Memory B cell (primary cell): Measurements from ENCODE around the gene PSMB8.

Experiments used
- ATAC-seq: fragments of 150-1000 bp; cut with Tn5 transposase; 2 replicates; pipeline ENCODE4 v1.10.0; 2021; ENCODE audit warnings: low read depth, mild to moderate bottlenecking, moderate library complexity
- DNase-seq, 2 donors: peaks; one replicate each; pipeline ENCODE4 v3.0.0; 2022; ENCODE audit warnings: low spot score in 2 of 2
- H3K27ac Mint-ChIP-seq: one replicate; pipeline ENCODE4 v1.8.0; 2022; ENCODE audit warnings: mild to moderate bottlenecking, moderate library complexity, mixed read lengths
- H3K27me3 Mint-ChIP-seq: one replicate; pipeline ENCODE4 v1.8.0; 2022; ENCODE audit warnings: mixed read lengths
- H3K36me3 Mint-ChIP-seq: one replicate; pipeline ENCODE4 v1.8.0; 2022; ENCODE audit warnings: mild to moderate bottlenecking, mixed read lengths
- H3K4me1 Mint-ChIP-seq: one replicate; pipeline ENCODE4 v1.8.0; 2022; ENCODE audit warnings: mixed read lengths
- H3K4me3 Mint-ChIP-seq: one replicate; pipeline ENCODE4 v1.8.0; 2022; ENCODE audit warnings: mild to moderate bottlenecking, moderate library complexity, mixed read lengths
- H3K9me3 Mint-ChIP-seq: one replicate; pipeline ENCODE4 v1.8.0; 2022; ENCODE audit warnings: mixed read lengths

Gene PSMB8

GRCh38 chr6:32852018-32852843, 8.4 kb upstream of the PSMB8 start:
- peak overlapping the region; percentile 100 for H3K4me3 Mint-ChIP-seq
- H3K4me1 Mint-ChIP-seq = peaks cover 56% of the 10 kb centered on the region
- H3K27ac Mint-ChIP-seq = peak overlapping the region; percentile 100
- DNase-seq (no peak), ATAC-seq (no peak)
- H3K27me3 Mint-ChIP-seq = no peaks in the 10 kb centered on the region
- no peaks in the 10 kb centered on the region for H3K9me3 Mint-ChIP-seq
- peaks cover 53% of the 10 kb centered on the region for H3K36me3 Mint-ChIP-seq

DNA sequence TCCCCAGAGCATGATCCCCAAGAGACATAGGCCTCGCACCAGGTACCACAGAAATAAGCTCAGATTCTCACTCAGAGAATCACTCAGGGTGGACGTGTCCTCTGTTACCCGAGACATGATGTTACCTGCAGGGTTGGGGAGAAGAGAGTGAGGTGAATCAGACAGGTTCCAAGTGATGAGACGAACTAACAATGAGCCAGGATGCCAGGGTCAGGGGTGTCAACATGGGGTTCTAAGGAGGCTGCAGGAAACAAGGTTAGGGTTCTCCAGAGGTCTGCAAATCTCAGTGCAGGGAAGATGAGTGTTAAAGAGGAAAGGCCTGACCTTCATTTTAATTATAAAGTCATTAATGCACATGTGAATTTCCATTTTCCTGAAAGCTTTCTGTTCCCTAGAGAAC, 7.2 kb upstream of the PSMB8 start:
- Mint-ChIP-seq H3K27ac (peak overlapping the region; percentile 37), H3K9me3 (no peaks in the 10 kb centered on the region)
- no peak for ATAC-seq

GRCh38 chr6:32849126-32849525, 5.3 kb upstream of the PSMB8 start:
- H3K36me3 Mint-ChIP-seq = peaks cover 59% of the 10 kb centered on the region
- H3K27me3 Mint-ChIP-seq = no peaks in the 10 kb centered on the region
- H3K9me3 Mint-ChIP-seq = no peaks in the 10 kb centered on the region
- no peak for DNase-seq
- ATAC-seq = no peak
- peaks cover 51% of the 10 kb centered on the region for H3K4me1 Mint-ChIP-seq
- H3K27ac Mint-ChIP-seq = peak overlapping the region; percentile 9
- peak overlapping the region; percentile 12 for H3K4me3 Mint-ChIP-seq

More for the DNA sequence above, 7.2 kb upstream of the PSMB8 start:
- Mint-ChIP-seq H3K27me3 (no peaks in the 10 kb centered on the region), H3K4me1 (peaks cover 60% of the 10 kb centered on the region), H3K4me3 (peak overlapping the region; percentile 65), H3K36me3 (peaks cover 56% of the 10 kb centered on the region)
- no peak for DNase-seq

DNA sequence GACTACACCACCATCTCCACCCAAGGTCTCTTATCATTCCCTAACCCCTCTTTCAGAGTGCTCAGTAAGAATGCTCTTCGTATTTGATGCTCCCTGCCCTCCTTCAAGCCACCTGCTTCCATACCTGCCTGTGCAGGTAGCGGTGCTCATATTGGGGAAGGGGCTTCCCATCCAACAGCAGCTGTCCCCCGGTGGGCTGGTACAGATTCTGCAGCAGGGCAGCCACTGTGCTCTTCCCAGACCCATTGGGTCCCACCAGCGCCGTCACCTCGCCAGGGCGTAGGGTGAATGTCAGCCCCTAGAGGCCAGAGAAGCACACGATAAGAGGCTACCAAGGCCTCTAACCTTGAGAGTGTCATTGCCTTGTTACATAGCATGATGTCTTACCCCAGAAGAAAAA, 3.9 kb upstream of the PSMB8 start:
- peaks cover 54% of the 10 kb centered on the region for H3K4me1 Mint-ChIP-seq
- no peaks in the 10 kb centered on the region for H3K27me3 Mint-ChIP-seq
- H3K27ac Mint-ChIP-seq = peak overlapping the region; percentile 22
- DNase-seq (no peak), ATAC-seq (no peak)
- H3K4me3 Mint-ChIP-seq = peak overlapping the region; percentile 24
- H3K9me3 Mint-ChIP-seq = no peaks in the 10 kb centered on the region
- peaks cover 62% of the 10 kb centered on the region for H3K36me3 Mint-ChIP-seq

- Mint-ChIP-seq H3K27ac (peak overlapping the region; percentile 22), H3K9me3 (no peaks in the 10 kb centered on the region), H3K4me1 (peaks cover 56% of the 10 kb centered on the region), H3K4me3 (peak overlapping the region; percentile 24), H3K36me3 (peaks cover 66% of the 10 kb centered on the region), H3K27me3 (no peaks in the 10 kb centered on the region)
- no peak for ATAC-seq
- no peak for DNase-seq
These were observed 3.2 kb upstream of the PSMB8 start for GRCh38 chr6:32847004-32847403.

- ATAC-seq (no peak), DNase-seq (peak in 1 of 2 donors; percentile 31)
- Mint-ChIP-seq H3K36me3 (peaks cover 68% of the 10 kb centered on the region), H3K27me3 (no peaks in the 10 kb centered on the region), H3K4me1 (peaks cover 57% of the 10 kb centered on the region), H3K27ac (peak overlapping the region; percentile 99), H3K9me3 (no peaks in the 10 kb centered on the region), H3K4me3 (peak overlapping the region; percentile 93)
These were observed 1.6 kb upstream of the PSMB8 start for GRCh38 chr6:32845384-32845884.

DNA sequence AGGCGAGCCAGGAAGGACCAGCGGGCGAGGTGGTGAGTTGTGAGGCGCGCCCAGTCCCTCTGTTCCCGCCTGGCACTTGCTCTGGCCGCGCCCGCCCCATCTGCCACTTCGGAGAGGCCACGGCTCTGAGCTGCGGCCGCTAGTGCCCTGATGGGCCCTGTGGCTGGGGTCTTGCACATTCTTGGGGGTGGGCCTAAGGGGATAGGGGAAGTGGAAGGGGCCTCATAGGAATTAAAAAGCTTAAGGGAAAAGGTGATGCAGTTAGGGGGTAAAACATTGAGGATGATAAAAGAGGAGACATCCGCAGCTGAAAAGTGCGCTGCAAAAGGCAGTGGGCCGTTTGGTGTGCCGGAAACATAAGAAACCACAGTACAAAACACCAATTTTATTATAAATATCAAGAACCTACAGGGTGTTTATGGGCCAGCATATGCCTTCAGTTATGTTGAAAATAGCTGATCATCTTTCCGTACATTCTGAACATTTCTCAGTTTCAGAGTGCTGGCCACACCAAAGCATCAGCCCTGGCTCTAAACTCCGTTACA, 1.1 kb upstream of the PSMB8 start:
- Mint-ChIP-seq H3K9me3 (no peaks in the 10 kb centered on the region), H3K4me1 (peaks cover 57% of the 10 kb centered on the region), H3K36me3 (peaks cover 69% of the 10 kb centered on the region), H3K27ac (peak overlapping the region; percentile 99), H3K4me3 (peak overlapping the region; percentile 93), H3K27me3 (no peaks in the 10 kb centered on the region)
- DNase-seq = no peak
- ATAC-seq = no peak

DNA sequence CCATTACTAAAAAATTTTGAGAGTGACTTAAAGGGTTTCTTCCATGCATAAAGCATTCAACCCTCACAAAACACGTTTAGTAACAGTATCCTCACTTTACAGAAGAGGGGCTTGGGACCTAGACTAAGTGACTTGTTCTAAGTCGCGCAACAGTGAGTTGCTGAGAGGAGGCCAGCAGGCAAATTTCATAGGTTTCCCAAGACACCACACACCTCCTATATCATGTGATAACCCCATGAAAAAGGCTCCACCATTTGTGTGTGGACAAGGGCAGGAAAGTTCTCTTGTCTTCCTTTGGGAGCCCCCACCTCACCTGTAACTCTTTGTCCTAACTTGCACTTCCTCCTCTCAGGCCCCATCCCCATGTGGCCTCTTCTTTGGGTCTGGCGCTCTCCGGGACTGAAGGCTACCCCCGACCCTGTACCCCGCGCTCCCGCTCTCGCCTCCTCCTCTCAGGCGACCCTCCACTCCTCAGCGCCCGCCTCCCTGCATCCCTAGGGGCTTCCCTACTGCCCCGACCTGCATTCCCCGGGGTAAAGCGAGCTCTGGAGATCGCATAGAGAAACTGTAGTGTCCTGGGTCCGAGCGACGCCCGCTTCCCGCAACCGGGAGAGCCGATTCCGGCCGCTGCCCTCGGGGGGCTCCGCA, 392 bp downstream of the PSMB8 start:
- H3K27me3 Mint-ChIP-seq = no peaks in the 10 kb centered on the region
- ATAC-seq = no peak
- no peaks in the 10 kb centered on the region for H3K9me3 Mint-ChIP-seq
- peak overlapping the region; percentile 93 for H3K4me3 Mint-ChIP-seq
- no peak for DNase-seq
- H3K4me1 Mint-ChIP-seq = peaks cover 47% of the 10 kb centered on the region
- peaks cover 58% of the 10 kb centered on the region for H3K36me3 Mint-ChIP-seq
- peak overlapping the region; percentile 99 for H3K27ac Mint-ChIP-seq

DNA sequence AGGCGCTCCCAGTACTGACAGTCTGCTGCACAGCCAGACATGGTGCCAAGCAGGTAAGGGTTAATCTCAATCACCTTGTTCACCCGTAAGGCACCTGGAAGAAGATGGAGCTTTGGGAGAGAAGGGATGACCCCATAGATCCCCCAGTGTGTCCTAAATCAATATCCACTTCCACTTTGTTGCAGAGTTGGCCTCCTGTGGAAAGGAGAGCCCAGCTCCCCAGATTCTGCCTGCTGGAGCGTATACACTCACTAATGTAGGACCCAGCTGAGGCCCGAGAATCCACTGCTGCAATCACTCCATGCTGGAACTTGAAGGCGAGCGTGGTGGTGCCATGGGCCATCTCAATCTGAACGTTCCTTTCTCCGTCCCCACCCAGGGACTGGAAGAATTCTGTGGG, 1.2 kb downstream of the PSMB8 start:
- no peaks in the 10 kb centered on the region for H3K27me3 Mint-ChIP-seq
- peak overlapping the region; percentile 93 for H3K4me3 Mint-ChIP-seq
- peaks cover 40% of the 10 kb centered on the region for H3K4me1 Mint-ChIP-seq
- peak overlapping the region; percentile 99 for H3K27ac Mint-ChIP-seq
- DNase-seq (no peak), ATAC-seq (no peak)
- H3K9me3 Mint-ChIP-seq = no peaks in the 10 kb centered on the region
- peaks cover 50% of the 10 kb centered on the region for H3K36me3 Mint-ChIP-seq

DNA sequence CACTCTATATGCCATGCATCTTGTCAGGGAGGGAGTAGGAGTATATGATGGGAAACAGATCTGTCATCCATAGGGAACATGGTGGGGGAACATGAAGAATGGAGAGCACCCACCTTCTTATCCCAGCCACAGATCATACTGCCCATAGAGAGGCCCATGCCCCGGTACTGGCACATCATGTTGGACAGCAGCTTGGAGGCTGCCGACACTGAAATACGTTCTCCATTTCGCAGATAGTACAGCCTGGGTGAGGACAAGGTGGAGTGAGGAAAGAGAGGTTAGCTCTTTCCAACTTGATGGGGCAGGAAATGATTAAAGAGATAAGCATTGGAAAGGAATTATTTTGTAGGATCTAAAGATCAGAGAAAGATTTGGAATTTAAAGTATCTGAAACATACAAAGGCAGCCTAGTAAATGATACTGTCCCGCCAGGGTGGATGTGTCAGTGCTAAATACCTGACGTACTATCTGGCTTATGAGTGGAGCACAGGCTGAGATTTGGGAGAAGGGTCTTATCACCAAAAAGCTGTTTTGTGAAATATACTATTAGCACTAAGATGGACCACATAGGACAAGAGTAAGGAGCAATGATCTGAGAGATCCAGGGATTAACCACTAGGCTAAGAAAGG, 1.7 kb downstream of the PSMB8 start:
- ATAC-seq = no peak
- Mint-ChIP-seq H3K27me3 (no peaks in the 10 kb centered on the region), H3K4me1 (peaks cover 40% of the 10 kb centered on the region), H3K4me3 (peak overlapping the region; percentile 93), H3K27ac (peak overlapping the region; percentile 89), H3K36me3 (peaks cover 45% of the 10 kb centered on the region), H3K9me3 (no peaks in the 10 kb centered on the region)
- DNase-seq = no peak

DNA sequence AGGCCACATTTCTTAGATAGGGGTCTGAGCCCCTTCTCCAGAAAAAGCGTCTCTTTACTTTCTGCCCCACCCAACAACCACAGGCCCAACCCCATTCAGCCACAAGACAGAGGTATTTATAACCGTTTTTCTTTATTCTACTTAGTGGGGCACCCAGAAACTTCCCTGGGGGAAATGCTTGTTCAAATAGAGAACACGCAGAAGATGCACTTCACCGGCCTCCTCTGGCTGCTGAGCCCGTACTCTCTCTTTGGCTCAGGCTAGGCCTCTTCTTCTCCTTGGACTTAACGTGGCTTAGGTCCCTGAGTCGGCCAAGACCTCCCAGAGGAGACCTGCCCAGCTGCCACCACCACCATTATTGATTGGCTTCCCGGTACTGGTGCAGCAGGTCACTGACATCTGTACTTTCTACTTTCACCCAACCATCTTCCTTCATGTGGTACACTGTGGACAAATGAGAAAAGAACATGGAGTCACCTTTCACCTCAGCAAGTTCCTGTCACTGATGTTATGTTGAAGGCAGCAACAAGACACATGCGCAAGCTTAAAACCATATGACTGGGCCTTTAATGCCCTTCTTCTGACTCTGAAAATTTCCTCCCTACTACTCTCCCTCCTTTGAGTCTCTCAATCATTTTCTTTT, 3.1 kb downstream of the PSMB8 start:
- no peaks in the 10 kb centered on the region for H3K9me3 Mint-ChIP-seq
- H3K27ac Mint-ChIP-seq = peak overlapping the region; percentile 89
- H3K4me3 Mint-ChIP-seq = peak overlapping the region; percentile 39
- ATAC-seq (no peak), DNase-seq (no peak)
- peaks cover 48% of the 10 kb centered on the region for H3K36me3 Mint-ChIP-seq
- H3K4me1 Mint-ChIP-seq = peaks cover 44% of the 10 kb centered on the region
- H3K27me3 Mint-ChIP-seq = no peaks in the 10 kb centered on the region

DNA sequence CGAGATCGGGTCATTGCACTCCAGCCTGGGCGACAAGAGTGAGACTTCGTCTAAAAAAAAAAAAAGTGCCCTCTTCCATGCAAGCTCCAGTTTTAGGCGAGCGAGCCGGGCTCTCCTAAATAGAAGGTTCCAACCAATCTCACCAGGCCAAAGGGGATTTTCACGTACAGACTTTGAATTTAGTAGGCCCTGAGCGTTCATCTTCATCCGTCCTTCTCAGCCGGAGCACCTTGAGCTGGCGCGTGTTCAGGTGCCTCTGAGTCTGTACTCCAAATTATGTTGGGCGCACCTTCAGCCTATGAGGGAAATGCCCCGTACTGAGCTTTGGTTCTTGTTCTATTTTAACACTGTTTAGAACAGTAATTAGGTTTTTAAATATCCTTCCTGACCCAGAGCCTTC, 4.5 kb downstream of the PSMB8 start:
- H3K27ac Mint-ChIP-seq = no peak overlapping the region
- no peak for ATAC-seq
- peaks cover 48% of the 10 kb centered on the region for H3K36me3 Mint-ChIP-seq
- H3K4me3 Mint-ChIP-seq = no peak overlapping the region
- no peaks in the 10 kb centered on the region for H3K27me3 Mint-ChIP-seq
- no peaks in the 10 kb centered on the region for H3K9me3 Mint-ChIP-seq
- H3K4me1 Mint-ChIP-seq = peaks cover 48% of the 10 kb centered on the region
- DNase-seq = no peak

- peak; percentile 88 for ATAC-seq
- H3K27ac Mint-ChIP-seq = peak within 1 kb of the TSS; percentile 88
- peaks cover 53% of the 10 kb centered on the region for H3K36me3 Mint-ChIP-seq
- H3K4me3 Mint-ChIP-seq = peak within 1 kb of the TSS; percentile 90
- peaks cover 58% of the 10 kb centered on the region for H3K4me1 Mint-ChIP-seq
- peak; percentile 99 to 100 for DNase-seq
- H3K27me3 Mint-ChIP-seq = no peaks in the 10 kb centered on the region
- H3K9me3 Mint-ChIP-seq = no peaks in the 10 kb centered on the region
These were observed 5.5 kb downstream of the PSMB8 start, which contains the start of gene TAP2 for GRCh38 chr6:32838114-32838958. TSS of gene TAP2 (minus strand) at chr6:32838739. CDS start at chr6:32838233, 506 bp downstream.
